ENCODE measurements around the gene CCDC150.
"Not testable (repeated sequence)": the region's sequence is repeated elsewhere in the genome, so short reads cannot be mapped to it uniquely, and the experiment has no call there.

The CCDC150 gene

DNA sequence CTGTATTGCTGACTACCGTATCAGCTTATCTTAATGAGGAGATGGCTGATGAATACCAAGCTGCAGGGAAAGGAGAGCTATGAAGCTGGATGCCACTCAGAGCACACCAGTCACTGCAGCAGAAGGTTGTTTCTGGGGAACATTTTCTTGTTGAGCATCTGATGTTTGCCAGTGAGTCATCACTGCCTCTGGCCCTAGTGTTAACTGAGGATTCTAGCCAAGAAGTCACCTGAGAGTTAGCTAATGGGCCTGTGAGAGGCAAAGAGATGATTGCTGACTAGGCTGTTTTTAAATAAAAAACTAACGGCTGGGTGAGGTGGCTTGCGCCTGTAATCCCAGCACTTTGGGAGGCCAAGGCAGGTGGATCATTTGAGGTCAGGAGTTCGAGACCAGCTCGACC is 37.9 kb downstream of the CCDC150 start:
- DNase-seq (ENCODE audit: low read depth), result peak; percentile 26
- no peak overlapping the region for H3K4me3 ChIP-seq (ENCODE audit: low read length)
- H3K9me3 ChIP-seq (ENCODE audit: control insufficient read depth, low read length), result no peaks in the 10 kb centered on the region
- H3K36me3 ChIP-seq (ENCODE audit: control insufficient read depth, insufficient read depth, low read length, severe bottlenecking), result no peaks in the 10 kb centered on the region
- H3K4me1 ChIP-seq (ENCODE audit: control insufficient read depth, insufficient read depth, low read length), result no peaks in the 10 kb centered on the region
- H3K9ac ChIP-seq (ENCODE audit: low read length), result no peak overlapping the region
- H3K27me3 ChIP-seq (replicated peaks; ENCODE audit: control insufficient read depth, insufficient read depth, low read length), result no peaks in the 10 kb centered on the region

DNA sequence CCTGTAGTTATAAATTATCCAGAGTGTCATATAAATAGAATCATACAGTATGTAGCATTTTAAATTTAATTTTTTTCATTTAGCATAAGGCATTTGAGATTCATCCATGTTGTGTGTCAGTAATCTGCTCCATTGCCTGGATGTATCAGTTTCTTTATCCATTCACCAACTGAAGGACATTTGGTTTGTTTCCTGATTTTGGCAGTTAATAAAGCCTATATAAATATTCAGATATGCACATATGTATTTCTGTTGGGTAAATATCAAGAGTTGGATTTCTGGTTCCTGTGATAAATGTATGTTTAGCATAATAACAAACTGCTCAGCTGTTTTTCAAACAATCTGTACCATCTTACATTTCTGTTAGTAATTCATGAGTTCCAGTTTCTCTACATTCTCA is 39.9 kb downstream of the CCDC150 start:
- no peak overlapping the region for H3K4me3 ChIP-seq (ENCODE audit: low read length)
- DNase-seq (ENCODE audit: low read depth), result no peak
- H3K9me3 ChIP-seq (ENCODE audit: control insufficient read depth, low read length), result peaks cover 13% of the 10 kb centered on the region
- H3K4me1 ChIP-seq (ENCODE audit: control insufficient read depth, insufficient read depth, low read length), result no peaks in the 10 kb centered on the region
- H3K27me3 ChIP-seq (replicated peaks; ENCODE audit: control insufficient read depth, insufficient read depth, low read length), result no peaks in the 10 kb centered on the region
- no peak overlapping the region for H3K9ac ChIP-seq (ENCODE audit: low read length)
- no peaks in the 10 kb centered on the region for H3K36me3 ChIP-seq (ENCODE audit: control insufficient read depth, insufficient read depth, low read length, severe bottlenecking)

DNA sequence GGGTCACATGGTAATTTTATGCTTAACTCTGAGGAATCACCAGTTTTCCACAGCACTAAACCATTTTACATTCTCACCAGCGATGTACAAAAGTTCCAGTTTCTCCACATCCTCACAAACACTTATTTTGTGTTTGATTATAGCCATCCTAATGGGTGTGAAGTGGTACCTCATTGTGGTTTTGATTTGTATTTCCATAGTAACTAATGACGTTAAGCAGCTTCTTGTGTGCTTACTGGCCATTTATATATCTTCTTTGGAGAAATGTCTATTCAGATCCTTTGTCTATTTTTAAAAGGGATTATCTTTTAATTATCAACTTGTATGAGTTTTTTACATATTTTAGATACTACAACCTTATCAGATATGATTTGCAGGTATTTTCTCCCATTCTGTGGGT is 42.0 kb downstream of the CCDC150 start:
- DNase-seq (ENCODE audit: low read depth), result no peak
- no peak overlapping the region for H3K4me3 ChIP-seq (ENCODE audit: low read length)
- H3K9ac ChIP-seq (ENCODE audit: low read length), result no peak overlapping the region
- H3K36me3 ChIP-seq (ENCODE audit: control insufficient read depth, insufficient read depth, low read length, severe bottlenecking), result no peaks in the 10 kb centered on the region
- no peaks in the 10 kb centered on the region for H3K27me3 ChIP-seq (replicated peaks; ENCODE audit: control insufficient read depth, insufficient read depth, low read length)
- peaks cover 30% of the 10 kb centered on the region for H3K9me3 ChIP-seq (ENCODE audit: control insufficient read depth, low read length)
- no peaks in the 10 kb centered on the region for H3K4me1 ChIP-seq (ENCODE audit: control insufficient read depth, insufficient read depth, low read length)

DNA sequence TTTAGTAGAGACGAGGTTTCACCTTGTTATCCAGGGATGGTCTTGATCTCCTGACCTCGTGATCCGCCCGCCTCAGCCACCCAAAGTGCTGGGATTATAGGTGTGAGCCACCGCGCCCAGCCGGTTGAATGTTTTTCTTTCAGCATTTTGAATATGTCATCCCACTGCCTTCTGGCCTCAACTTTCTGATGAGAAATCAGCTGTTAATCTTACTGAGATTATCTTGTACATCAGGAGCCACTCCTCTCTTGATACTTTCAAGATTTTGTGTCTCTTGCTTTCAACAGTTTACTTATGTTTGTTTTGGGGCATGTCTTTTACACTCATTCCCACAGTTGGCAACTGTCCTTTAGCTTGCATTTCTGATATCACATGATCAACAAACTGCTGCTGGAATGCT is 46.3 kb downstream of the CCDC150 start:
- Histone ChIP-seq H3K4me1 (ENCODE audit: control insufficient read depth, insufficient read depth, low read length) (no peaks in the 10 kb centered on the region), H3K36me3 (ENCODE audit: control insufficient read depth, insufficient read depth, low read length, severe bottlenecking) (no peaks in the 10 kb centered on the region), H3K9ac (ENCODE audit: low read length) (no peak overlapping the region), H3K9me3 (ENCODE audit: control insufficient read depth, low read length) (peaks cover 34% of the 10 kb centered on the region), H3K4me3 (ENCODE audit: low read length) (no peak overlapping the region), H3K27me3 (replicated peaks; ENCODE audit: control insufficient read depth, insufficient read depth, low read length) (no peaks in the 10 kb centered on the region)
- no peak for DNase-seq (ENCODE audit: low read depth)

DNA sequence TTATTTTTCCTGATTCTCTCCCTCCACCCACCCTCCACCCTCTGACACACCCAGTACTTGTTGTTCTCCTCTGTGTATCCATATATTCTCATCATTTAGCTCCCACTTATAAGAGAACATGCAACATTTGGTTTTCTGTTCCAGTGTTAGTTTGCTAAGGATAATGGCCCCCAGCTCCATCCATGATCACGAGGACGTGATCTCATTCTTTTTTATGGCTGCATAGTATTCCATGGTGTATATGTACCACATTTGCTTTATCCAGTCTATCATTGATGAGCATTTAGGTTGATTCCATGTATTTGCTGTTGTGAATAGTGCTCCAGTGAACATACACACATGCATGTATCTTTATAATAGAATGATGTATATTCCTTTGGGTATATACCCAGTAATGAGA is 47.2 kb downstream of the CCDC150 start:
- DNase-seq (ENCODE audit: low read depth); H3K4me3 ChIP-seq (ENCODE audit: low read length); H3K36me3 ChIP-seq (ENCODE audit: control insufficient read depth, insufficient read depth, low read length, severe bottlenecking); H3K27me3 ChIP-seq (replicated peaks; ENCODE audit: control insufficient read depth, insufficient read depth, low read length); H3K9ac ChIP-seq (ENCODE audit: low read length); H3K4me1 ChIP-seq (ENCODE audit: control insufficient read depth, insufficient read depth, low read length): not testable (repeated sequence)
- H3K9me3 ChIP-seq (ENCODE audit: control insufficient read depth, low read length), result peaks cover 34% of the 10 kb centered on the region

DNA sequence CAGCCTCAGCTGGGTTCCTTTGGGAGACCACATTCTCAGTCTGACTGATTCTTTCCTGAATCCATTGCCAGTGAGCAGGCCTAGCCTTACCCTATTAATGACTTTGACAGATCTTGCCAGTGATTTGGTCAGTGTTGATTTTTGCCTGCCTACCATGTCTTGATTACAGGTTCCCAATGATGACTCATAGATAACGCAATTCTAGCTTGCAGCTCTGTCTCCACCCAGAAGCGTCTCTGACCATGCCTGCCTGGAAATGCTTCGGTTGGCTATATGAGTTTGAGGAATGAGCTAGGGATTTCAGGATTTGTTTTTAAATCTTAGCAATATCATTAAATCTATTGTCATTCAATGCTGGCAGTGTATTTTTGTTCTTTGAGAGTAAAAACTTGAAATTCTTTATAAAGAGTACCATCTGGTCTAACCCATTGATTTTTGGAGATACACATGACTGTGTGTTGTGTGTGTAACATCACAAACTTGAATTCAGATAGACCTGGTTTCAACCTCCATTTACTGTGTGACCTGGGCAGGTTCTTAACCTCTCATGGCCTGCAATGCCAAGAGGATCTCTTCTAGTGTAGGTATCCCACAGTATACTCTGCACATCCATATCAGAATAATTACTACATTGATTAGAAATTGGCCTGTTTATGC is 57.0 kb downstream of the CCDC150 start:
- H3K4me1 ChIP-seq (ENCODE audit: control insufficient read depth, insufficient read depth, low read length), result peaks cover 10% of the 10 kb centered on the region
- no peak overlapping the region for H3K4me3 ChIP-seq (ENCODE audit: low read length)
- H3K36me3 ChIP-seq (ENCODE audit: control insufficient read depth, insufficient read depth, low read length, severe bottlenecking), result no peaks in the 10 kb centered on the region
- DNase-seq (ENCODE audit: low read depth), result peak; percentile 74
- H3K9me3 ChIP-seq (ENCODE audit: control insufficient read depth, low read length), result no peaks in the 10 kb centered on the region
- peak overlapping the region; percentile 23 for H3K9ac ChIP-seq (ENCODE audit: low read length)
- H3K27me3 ChIP-seq (replicated peaks; ENCODE audit: control insufficient read depth, insufficient read depth, low read length), result no peaks in the 10 kb centered on the region

DNA sequence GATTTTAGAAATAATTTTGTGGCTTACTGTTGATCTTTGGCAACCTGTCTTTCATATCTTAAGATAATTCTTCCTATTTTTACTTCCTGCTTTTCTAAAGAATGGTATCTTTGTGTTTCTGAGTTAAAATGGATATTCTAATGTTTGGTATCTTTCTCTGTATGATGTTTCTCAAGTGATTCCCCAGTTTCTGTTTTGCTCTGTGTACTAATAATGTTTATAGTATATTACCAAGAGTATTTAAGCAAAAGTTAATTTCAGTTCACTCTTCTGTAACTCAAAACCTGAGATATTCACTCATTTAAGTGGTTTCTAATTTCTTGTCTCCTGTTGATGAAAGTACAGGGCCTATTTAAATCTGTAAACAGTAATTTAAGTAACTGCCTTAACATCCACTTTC is 58.3 kb downstream of the CCDC150 start:
- no peaks in the 10 kb centered on the region for H3K36me3 ChIP-seq (ENCODE audit: control insufficient read depth, insufficient read depth, low read length, severe bottlenecking)
- no peak overlapping the region for H3K9ac ChIP-seq (ENCODE audit: low read length)
- H3K9me3 ChIP-seq (ENCODE audit: control insufficient read depth, low read length), result no peaks in the 10 kb centered on the region
- H3K27me3 ChIP-seq (replicated peaks; ENCODE audit: control insufficient read depth, insufficient read depth, low read length), result no peaks in the 10 kb centered on the region
- DNase-seq (ENCODE audit: low read depth), result no peak
- H3K4me3 ChIP-seq (ENCODE audit: low read length), result no peak overlapping the region
- peaks cover 10% of the 10 kb centered on the region for H3K4me1 ChIP-seq (ENCODE audit: control insufficient read depth, insufficient read depth, low read length)

DNA sequence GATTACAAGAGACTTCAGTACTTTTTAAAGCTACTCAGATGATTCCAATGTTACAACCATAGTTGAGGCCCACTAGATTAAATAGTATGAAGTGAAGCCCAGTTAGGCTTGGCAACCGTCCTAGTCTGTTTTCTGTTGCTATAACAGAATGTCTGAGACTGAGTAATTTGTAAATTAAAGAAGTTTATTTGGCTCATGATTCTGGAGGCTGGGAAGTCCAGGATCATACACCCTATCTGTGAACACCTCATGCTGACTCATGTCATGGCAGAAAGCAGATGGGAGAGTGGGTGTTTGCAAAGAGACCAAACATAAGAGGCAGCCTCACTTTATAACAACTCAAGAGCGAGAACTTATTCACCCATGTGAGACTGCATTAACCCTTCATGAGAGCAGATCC is 63.1 kb downstream of the CCDC150 start:
- no peaks in the 10 kb centered on the region for H3K36me3 ChIP-seq (ENCODE audit: control insufficient read depth, insufficient read depth, low read length, severe bottlenecking)
- no peak for DNase-seq (ENCODE audit: low read depth)
- H3K4me1 ChIP-seq (ENCODE audit: control insufficient read depth, insufficient read depth, low read length), result peaks cover 3% of the 10 kb centered on the region
- H3K9me3 ChIP-seq (ENCODE audit: control insufficient read depth, low read length), result no peaks in the 10 kb centered on the region
- no peaks in the 10 kb centered on the region for H3K27me3 ChIP-seq (replicated peaks; ENCODE audit: control insufficient read depth, insufficient read depth, low read length)
- H3K4me3 ChIP-seq (ENCODE audit: low read length), result no peak overlapping the region
- no peak overlapping the region for H3K9ac ChIP-seq (ENCODE audit: low read length)

DNA sequence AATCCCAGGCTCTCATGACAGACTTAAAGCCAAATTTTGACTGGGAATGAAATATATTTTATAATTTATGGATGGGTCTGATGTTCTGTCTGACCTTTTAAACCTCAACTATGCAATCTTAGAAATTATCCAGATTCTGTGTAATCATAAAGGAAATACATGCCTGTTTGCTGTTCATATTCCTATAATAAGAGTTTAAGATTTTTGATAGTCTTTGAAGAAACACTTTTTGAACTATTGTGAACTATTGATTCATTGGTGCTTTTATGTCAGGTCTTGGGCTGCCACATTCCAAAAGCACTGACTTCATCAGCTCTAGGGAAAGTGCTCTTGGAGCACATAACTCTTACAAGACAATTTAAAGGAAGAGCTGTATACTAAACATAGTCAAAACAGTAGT is 64.2 kb downstream of the CCDC150 start:
- H3K9ac ChIP-seq (ENCODE audit: low read length), result no peak overlapping the region
- no peak overlapping the region for H3K4me3 ChIP-seq (ENCODE audit: low read length)
- H3K9me3 ChIP-seq (ENCODE audit: control insufficient read depth, low read length), result no peaks in the 10 kb centered on the region
- no peaks in the 10 kb centered on the region for H3K36me3 ChIP-seq (ENCODE audit: control insufficient read depth, insufficient read depth, low read length, severe bottlenecking)
- H3K4me1 ChIP-seq (ENCODE audit: control insufficient read depth, insufficient read depth, low read length), result peaks cover 3% of the 10 kb centered on the region
- no peaks in the 10 kb centered on the region for H3K27me3 ChIP-seq (replicated peaks; ENCODE audit: control insufficient read depth, insufficient read depth, low read length)
- DNase-seq (ENCODE audit: low read depth), result peak; percentile 12

DNA sequence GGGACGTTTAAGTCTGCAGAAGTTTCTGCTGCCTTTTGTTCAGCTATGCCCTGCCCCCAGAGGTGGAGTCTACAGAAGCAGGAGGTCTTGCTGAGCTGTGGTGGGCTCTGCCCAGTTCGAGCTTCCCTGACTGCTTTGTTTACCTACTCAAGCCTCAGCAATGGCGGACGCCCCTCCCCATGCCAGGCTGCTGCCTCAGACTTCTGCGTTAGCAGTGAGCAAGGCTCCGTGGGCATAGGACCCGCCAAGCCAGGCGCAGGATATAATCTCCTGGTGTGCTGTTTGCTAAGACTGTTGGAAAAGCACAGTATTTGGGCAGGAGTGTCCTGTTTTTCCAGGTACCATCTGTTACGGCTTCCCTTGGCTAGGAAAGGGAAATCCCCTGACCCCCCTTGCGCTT is 70.5 kb downstream of the CCDC150 start:
- not testable (repeated sequence) for H3K4me1 ChIP-seq (ENCODE audit: control insufficient read depth, insufficient read depth, low read length); H3K9ac ChIP-seq (ENCODE audit: low read length); H3K27me3 ChIP-seq (replicated peaks; ENCODE audit: control insufficient read depth, insufficient read depth, low read length); H3K36me3 ChIP-seq (ENCODE audit: control insufficient read depth, insufficient read depth, low read length, severe bottlenecking); H3K4me3 ChIP-seq (ENCODE audit: low read length); H3K9me3 ChIP-seq (ENCODE audit: control insufficient read depth, low read length); DNase-seq (ENCODE audit: low read depth)

DNA sequence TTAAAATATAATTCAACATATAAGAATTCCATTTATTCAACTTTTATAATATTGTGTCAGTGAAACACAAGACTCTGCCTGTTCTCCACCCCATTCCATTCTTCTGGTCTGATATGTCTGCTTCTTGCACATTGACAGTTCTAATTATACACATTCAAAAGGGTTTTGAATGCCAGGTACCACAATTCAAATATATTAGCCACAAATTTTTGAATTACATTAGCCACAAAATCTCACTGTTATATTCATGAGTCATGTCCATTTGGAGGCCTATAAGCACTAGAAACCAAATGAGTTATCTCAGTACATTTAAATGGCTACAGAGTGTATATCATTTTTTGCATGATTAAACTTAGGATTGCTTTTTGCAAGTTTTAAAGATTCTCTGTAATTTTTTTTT is 72.1 kb downstream of the CCDC150 start:
- Histone ChIP-seq H3K9ac (ENCODE audit: low read length) (no peak overlapping the region), H3K4me1 (ENCODE audit: control insufficient read depth, insufficient read depth, low read length) (no peaks in the 10 kb centered on the region), H3K9me3 (ENCODE audit: control insufficient read depth, low read length) (no peaks in the 10 kb centered on the region)

DNA sequence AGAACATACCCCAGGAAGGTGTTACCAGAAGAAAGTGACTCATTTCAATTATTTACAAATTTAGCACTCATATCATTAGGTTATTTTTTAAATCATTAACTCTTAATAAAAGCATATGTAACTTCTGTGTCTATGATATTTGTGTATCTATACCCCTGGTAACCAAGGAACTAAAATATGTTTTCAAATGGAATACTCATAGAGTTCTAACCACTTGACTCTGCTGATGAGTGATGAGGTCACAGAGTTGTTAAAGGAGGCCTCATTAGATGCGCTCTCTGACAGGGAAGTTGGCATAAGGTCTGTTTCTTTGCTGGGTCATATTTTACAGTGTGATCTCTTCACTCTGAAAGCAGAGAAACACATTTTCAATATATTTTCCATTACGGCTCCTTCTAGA is 73.4 kb downstream of the CCDC150 start:
- DNase-seq (ENCODE audit: low read depth), result no peak
- H3K27me3 ChIP-seq (replicated peaks; ENCODE audit: control insufficient read depth, insufficient read depth, low read length), result no peaks in the 10 kb centered on the region
- H3K4me1 ChIP-seq (ENCODE audit: control insufficient read depth, insufficient read depth, low read length), result no peaks in the 10 kb centered on the region
- no peaks in the 10 kb centered on the region for H3K36me3 ChIP-seq (ENCODE audit: control insufficient read depth, insufficient read depth, low read length, severe bottlenecking)
- no peak overlapping the region for H3K9ac ChIP-seq (ENCODE audit: low read length)
- no peaks in the 10 kb centered on the region for H3K9me3 ChIP-seq (ENCODE audit: control insufficient read depth, low read length)
- H3K4me3 ChIP-seq (ENCODE audit: low read length), result no peak overlapping the region

More for the DNA sequence above, 72.1 kb downstream of the CCDC150 start:
- Histone ChIP-seq H3K36me3 (ENCODE audit: control insufficient read depth, insufficient read depth, low read length, severe bottlenecking) (no peaks in the 10 kb centered on the region), H3K4me3 (ENCODE audit: low read length) (no peak overlapping the region), H3K27me3 (replicated peaks; ENCODE audit: control insufficient read depth, insufficient read depth, low read length) (no peaks in the 10 kb centered on the region)
- DNase-seq (ENCODE audit: low read depth), result no peak

Measured in adipocyte (in vitro differentiated cells).